ENCODE data around the gene MYO18A.

- TF ChIP-seq POLR2A (IDR thresholded peaks at IDR 0.05) (no peak), CTCF (IDR thresholded peaks at IDR 0.05) (no peak)
These were observed 20.8 kb downstream of the MYO18A start for GRCh38 chr17:29159306-29159860.

Data from uterus (tissue), 2 donors.